Hematopoietic multipotent progenitor cell treated with erythropoietin and hydrocortisone succinate and interleukin-3 and kit ligand, for 8 days (in vitro differentiated cells): ENCODE data around the gene DZIP1L.
"Not testable (repeated sequence)": the region's sequence is repeated elsewhere in the genome, so short reads cannot be mapped to it uniquely, and the experiment has no call there.

Experiments
- DNase-seq: peaks from one replicate; pipeline ENCODE4 v3.0.0-alpha.2; 2015

Gene DZIP1L

DNA sequence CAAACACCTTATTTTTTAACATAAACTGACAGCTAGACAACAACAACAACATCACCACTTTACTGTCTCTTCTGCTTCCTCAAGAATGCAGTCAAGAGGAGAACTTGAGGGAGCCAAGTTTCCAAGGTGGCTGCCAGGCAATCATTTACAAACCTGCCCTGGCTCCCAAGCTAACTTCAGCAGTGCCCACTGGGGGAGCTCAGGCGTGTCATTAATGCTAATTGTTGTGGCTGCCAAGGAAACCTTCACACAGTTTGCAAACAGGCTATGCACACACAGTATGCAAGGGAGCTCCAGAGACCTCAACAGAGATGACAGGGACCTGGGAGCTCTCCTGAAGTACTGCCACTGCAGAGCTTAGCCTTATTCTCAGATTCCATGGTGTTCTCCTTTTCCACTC is 2.1 kb downstream of the DZIP1L start:
- no peak for DNase-seq

DNA sequence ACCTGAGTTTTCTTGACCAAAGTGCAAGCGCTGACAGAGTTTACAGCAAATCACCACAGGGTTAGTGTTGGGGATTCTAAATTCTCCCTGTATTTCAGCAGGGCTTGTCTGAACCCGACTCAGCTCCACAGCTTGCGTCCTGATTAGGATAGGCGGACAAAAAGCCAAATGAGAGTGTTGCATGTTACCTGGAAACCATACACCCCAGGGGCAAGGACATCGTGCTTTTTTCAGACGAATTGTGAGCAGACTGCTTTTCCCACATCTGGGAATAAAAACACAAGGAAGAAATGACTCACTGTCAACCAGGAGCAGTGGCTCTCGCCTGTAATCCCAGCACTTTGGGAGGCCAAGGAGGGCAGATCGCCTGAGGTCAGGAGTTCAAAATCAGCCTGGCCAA is 3.0 kb downstream of the DZIP1L start:
- DNase-seq: no peak

- DNase-seq: no peak
Measured at GRCh38 chr3:138105598-138105997, 9.8 kb downstream of the DZIP1L start.

DNA sequence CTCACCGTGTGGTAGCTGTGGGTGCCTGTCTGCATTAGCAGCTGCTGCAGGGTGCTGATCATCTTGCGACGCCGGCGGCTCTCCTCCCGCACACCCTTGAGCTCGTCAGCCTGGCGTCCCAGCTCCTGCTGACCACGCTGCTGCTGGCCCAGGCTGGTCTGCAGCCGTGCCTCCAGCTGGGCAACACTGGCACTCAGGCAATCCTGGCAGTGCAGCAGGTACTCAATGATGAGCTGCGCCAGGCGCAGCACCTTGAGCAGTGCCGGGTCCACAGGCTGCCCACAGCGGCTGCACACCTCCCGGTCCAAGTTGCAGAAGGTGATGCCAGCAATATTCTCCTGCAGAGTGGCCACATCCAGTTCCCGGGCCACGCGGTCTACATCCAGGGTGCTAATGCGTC is 11.9 kb downstream of the DZIP1L start:
- DNase-seq: no peak

- DNase-seq: not testable (repeated sequence)
Measured at GRCh38 chr3:138101351-138101940, 14.0 kb downstream of the DZIP1L start.

GRCh38 chr3:138099417-138099816 is 16.0 kb downstream of the DZIP1L start:
- DNase-seq: no peak

DNA sequence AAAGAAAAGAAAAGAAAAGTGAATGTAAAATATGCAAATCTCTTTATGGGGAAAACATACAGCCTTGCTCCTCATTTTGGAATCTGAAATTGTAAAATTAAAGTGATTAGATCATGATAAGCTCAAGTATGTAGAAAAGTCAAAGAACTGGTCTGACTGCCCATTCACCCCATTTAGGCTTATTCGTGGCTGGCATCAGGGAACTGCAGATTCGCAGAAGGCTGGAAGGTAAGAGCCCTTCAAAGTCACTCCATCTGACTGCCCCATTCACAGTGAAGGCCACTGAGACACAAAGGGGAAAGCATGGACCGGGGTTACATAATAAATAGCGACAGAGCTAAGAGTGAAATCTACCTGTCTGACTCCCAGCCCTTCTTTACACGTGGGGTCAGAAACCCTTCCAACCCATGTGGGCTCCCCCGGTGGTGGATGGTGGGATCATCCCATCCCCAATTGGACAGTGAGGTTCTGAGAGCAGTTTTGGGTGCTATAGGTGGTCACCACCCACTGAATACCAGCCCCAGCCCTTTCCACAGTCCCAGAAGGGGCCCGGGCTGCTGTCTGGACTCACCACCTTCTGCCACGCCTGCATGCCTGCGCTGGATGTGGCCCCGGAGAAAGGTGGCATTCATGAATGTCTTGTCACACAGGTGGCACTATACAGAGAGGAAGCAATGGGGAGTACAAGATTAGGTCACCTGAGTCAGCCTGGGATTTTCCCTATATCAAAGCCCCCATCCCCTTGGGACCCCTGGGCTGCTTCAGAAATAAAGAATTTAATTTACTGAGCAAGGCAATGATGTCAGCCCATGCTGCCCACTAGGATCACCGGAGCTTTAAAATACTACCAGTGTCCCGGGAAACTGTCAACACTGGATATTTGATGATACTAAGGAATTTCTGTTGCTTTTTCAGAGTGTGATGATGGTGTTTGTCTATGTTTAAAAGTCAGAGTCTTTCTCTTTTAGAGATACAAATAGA is 17.9 kb downstream of the DZIP1L start:
- DNase-seq: no peak

DNA sequence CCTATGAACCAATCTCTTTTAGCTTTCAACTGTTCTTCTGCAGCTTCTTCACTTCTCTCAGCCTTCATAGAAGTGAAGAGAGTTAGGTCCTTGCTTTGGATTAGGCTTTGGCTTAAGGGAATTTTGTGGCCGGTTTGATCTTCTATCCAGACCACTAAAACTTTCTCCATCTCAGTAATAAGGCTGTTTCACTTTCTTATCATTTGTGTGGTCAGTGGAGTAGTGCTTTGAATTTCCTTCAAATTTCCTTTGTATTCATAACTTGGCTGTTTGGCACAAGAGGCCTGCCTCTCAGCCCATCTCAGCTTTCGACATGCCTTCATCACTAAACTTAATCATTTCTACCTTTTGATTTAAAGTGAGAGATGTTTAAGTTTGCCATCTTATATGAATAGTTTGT is 21.7 kb downstream of the DZIP1L start:
- DNase-seq: no peak

DNA sequence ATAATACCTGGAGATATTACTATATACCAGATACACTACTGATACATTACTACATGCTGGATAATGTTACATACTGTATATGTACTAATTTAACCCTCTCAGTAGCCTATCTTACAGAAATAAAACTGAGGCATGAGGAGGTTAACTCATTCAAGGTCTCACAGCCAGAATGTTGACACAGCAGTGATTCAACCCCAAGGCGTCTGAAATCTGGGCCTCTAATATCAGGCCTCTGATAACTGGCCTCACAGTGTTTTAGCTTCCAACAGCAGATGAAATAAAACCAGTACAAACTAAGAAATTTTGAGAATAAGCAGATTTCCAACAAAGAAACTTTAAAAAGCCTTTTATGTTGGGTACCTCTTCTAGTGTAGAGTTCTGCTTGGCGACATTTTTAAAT is 23.4 kb downstream of the DZIP1L start:
- DNase-seq: no peak

DNA sequence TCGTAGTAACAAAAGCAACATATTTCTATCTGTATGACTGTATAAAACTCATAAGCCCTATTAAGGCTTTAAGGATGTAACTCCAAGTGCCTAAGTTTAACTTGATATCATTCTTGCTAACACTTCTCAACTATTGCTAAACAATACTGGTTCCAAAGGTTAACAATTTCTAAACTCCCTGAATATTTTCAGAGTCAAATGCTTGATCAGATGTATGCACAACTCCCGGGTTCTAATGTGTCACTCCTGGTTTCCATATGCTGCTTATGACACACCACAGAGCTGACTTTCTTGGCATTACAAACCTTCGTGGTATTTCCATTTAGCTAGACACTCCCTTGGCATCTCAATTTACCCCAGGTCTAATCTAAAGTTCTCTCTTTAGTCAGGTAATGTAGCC is 26.3 kb downstream of the DZIP1L start:
- no peak for DNase-seq

DNA sequence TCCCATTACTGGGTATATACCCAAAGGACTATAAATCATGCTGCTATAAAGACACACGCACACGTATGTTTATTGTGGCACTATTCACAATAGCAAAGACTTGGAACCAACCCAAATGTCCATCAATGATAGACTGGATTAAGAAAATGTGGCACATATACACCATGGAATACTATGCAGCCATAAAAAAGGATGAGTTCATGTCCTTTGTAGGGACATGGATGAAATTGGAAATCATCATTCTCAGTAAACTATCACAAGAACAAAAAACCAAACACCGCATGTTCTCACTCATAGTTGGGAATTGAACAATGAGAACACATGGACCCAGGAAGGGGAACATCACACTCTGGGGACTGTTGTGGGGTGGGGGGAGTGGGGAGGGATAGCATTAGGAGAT is 29.7 kb downstream of the DZIP1L start:
- not testable (repeated sequence) for DNase-seq

GRCh38 chr3:138084196-138084595 is 31.2 kb downstream of the DZIP1L start:
- no peak for DNase-seq

GRCh38 chr3:138082992-138083386 is 32.4 kb downstream of the DZIP1L start:
- no peak for DNase-seq

GRCh38 chr3:138082085-138082991 is 33.1 kb downstream of the DZIP1L start:
- DNase-seq: peak; percentile 39

DNA sequence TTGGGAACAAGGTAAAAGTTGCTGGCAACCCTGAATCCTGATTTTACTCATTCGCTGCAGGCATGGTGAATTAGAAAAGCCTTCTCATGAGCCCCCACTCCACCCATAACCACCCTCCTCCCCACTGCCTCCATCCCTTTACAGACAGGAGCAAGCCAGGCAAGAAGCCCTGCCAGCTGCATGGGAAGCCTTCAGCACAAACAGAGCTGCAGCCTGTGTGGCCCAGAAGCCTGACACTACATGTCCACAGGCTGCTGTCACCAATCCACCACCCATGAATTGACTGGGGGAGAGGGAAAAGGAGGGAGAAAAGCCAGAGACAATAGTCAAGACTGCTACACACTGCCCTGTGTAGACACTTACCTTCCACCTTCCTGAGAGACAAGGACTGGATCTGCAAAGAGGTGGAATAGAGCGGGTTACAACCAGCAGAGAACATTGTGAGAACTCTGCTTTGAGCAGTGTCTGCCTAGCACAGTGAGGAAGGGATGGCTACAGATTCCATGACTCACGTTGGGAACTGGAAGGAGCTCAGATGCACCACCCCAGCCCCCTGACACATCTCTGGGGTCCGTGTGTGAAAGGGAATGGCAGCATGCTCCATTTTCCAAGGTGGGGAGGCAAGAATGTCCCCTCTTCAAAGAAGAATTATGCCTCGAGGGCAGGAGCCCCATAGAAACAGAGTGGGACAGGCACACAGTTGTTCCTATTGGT is 33.9 kb downstream of the DZIP1L start:
- DNase-seq: no peak

GRCh38 chr3:138079901-138080300 is 35.5 kb downstream of the DZIP1L start:
- no peak for DNase-seq

DNA sequence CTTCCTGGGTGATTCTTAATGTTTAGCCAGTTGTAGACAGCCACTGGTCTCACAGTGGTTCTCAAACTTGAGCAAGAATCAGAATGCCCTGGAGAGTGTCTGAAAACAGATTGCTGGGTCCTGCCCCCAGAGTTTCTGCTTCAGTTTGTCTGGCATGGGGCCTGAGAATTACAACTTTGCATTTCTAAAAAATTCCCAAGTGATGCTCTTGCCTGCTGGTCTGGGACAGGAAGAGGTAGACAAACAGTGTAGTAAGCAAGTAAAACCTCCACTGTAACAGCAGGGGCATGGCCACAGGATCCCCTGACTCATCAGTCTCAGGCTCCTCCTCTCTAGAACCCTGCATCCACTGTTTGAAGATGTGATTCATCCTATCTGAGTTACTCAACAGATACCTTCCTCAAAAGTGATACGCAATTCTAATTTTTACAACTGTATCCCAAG is 36.5 kb downstream of the DZIP1L start:
- DNase-seq: no peak

DNA sequence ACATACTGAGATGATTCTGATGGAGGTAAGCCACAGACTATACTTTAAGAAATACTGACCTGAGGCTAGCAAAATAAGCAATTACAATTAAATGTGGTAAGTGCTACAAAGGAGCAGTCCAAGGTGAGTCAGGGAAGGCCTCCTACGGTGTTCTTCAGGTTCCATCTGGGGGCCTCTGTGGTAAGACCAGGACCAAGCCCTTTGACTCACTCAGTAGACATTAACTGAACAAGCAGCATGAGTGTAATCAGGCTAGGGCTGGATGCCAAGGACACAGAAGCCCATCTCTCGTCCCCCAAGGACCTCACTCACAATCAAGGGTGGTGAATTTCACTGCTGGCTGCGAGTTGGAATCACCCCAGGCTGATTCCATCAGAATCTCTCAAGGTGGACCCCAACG is 37.3 kb downstream of the DZIP1L start:
- no peak for DNase-seq

- no peak for DNase-seq
Measured at GRCh38 chr3:138072796-138073195, 42.6 kb downstream of the DZIP1L start.

DNA sequence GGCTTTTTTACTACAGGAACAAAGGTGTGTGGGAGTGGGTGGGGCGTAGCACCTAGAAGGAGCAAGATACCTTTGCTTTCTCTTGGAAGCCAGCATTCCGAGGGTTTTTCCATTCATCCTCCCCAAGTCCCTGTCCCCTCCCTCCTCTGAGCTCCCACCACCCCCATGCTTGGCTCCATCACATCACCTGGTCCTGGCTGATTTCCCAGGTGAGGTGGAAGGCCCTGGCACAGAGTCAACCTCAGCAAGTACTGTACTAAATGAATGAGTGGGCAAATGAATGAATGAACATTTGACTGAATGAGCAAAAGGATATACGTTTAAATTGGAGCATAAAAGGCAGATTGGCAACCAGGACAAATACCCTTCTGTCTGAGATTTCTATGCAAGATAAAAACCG is 45.4 kb downstream of the DZIP1L start:
- DNase-seq: no peak

- peak; percentile 77 for DNase-seq
Measured at GRCh38 chr3:138068579-138069174, 46.7 kb downstream of the DZIP1L start.

GRCh38 chr3:138068046-138068445 is 47.4 kb downstream of the DZIP1L start:
- no peak for DNase-seq
